GM18507 (cell line): ENCODE measurements around the gene TTC34.
A peak's percentile ranks its signal among the peaks of the same experiment; 100 is the strongest.

Experiments
- DNase-seq: peaks from one replicate; pipeline ENCODE4 v3.0.0; 2011; ENCODE audit warnings: low read depth; ENCODE audit not compliant: insufficient read length; ENCODE audit errors: extremely low spot score
- FAIRE-seq: peaks from 2 replicates; lab custom pipeline; 2011; peaks lifted over from hg19 to GRCh38; lab: Jason Lieb, UNC

The TTC34 gene

GRCh38 chr1:2617971-2618470 is 183.5 kb downstream of the TTC34 start:
- DNase-seq (no peak), FAIRE-seq (no peak)

- no peak for DNase-seq
- no peak for FAIRE-seq
Measured at GRCh38 chr1:2614145-2614544, 187.3 kb downstream of the TTC34 start.

GRCh38 chr1:2612591-2613365 is 188.7 kb downstream of the TTC34 start:
- no peak for DNase-seq
- no peak for FAIRE-seq

- FAIRE-seq (no peak), DNase-seq (no peak)
Measured at GRCh38 chr1:2611621-2612437, 189.7 kb downstream of the TTC34 start.

- FAIRE-seq: no peak
- peak; percentile 22 for DNase-seq
Measured at GRCh38 chr1:2611031-2611501, 190.4 kb downstream of the TTC34 start.

- no peak for DNase-seq
Measured at GRCh38 chr1:2610036-2610959, 191.2 kb downstream of the TTC34 start.

GRCh38 chr1:2609319-2610035 is 192.0 kb downstream of the TTC34 start:
- FAIRE-seq (no peak), DNase-seq (no peak)

More at GRCh38 chr1:2610036-2610959, 191.2 kb downstream of the TTC34 start:
- no peak for FAIRE-seq

GRCh38 chr1:2607641-2608091 is 193.8 kb downstream of the TTC34 start:
- no peak for FAIRE-seq
- no peak for DNase-seq

- DNase-seq (no peak), FAIRE-seq (no peak)
Measured at GRCh38 chr1:2606881-2607621, 194.4 kb downstream of the TTC34 start.

- DNase-seq (no peak), FAIRE-seq (no peak)
Measured at GRCh38 chr1:2606396-2606880, 195.1 kb downstream of the TTC34 start.

GRCh38 chr1:2605509-2606395 is 195.7 kb downstream of the TTC34 start:
- FAIRE-seq (no peak), DNase-seq (no peak)

- no peak for DNase-seq
Measured at GRCh38 chr1:2604844-2605508, 196.5 kb downstream of the TTC34 start.

GRCh38 chr1:2604156-2604843 is 197.2 kb downstream of the TTC34 start:
- no peak for FAIRE-seq
- DNase-seq: no peak

More at GRCh38 chr1:2604844-2605508, 196.5 kb downstream of the TTC34 start:
- FAIRE-seq: no peak

GRCh38 chr1:2603521-2604155 is 197.9 kb downstream of the TTC34 start:
- no peak for FAIRE-seq
- no peak for DNase-seq

GRCh38 chr1:2602866-2603520 is 198.5 kb downstream of the TTC34 start:
- DNase-seq (no peak), FAIRE-seq (no peak)
